ENCODE results near the gene AADACL3. TPM values are rescaled to one million over a fixed set of nuclear protein-coding genes. Genes with fewer than 3 reads are reported as not detected.

Gene AADACL3
- polyA plus RNA-seq, 1 of the 3 experiments (the other 2 are of a cell fraction) = not detected

DNA sequence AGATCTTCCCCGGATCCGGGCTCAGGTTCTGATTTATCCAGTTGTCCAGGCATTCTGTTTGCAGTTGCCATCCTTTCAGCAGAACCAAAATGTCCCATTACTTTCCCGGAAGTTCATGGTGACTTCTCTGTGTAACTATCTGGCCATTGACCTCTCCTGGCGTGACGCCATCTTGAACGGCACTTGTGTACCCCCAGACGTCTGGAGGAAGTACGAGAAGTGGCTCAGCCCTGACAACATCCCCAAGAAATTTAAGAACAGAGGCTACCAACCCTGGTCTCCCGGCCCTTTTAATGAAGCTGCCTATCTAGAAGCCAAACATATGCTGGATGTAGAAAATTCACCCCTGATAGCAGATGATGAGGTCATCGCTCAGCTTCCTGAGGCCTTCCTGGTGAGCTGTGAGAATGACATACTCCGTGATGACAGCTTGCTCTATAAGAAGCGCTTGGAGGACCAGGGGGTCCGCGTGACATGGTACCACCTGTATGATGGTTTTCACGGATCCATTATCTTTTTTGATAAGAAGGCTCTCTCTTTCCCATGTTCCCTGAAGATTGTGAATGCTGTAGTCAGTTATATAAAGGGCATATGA, 49.7 kb upstream of the AADACL3 start (continued):
- TF ChIP-seq SMC3 (IDR thresholded peaks at IDR 0.05; ENCODE audit: low read depth, low read length) (no peak), RFX5 (IDR thresholded peaks at IDR 0.05; ENCODE audit: low read length) (no peak), CHD2 (IDR thresholded peaks at IDR 0.05; ENCODE audit: low read length, partially characterized antibody) (no peak), EP300 (IDR thresholded peaks at IDR 0.05; ENCODE audit: borderline replicate concordance in 1 of 2, low read depth in 1 of 2, low read length in 1 of 2) (no peak), JUND (IDR thresholded peaks at IDR 0.05) (no peak)
- TF ChIP-seq, protein P1, sequence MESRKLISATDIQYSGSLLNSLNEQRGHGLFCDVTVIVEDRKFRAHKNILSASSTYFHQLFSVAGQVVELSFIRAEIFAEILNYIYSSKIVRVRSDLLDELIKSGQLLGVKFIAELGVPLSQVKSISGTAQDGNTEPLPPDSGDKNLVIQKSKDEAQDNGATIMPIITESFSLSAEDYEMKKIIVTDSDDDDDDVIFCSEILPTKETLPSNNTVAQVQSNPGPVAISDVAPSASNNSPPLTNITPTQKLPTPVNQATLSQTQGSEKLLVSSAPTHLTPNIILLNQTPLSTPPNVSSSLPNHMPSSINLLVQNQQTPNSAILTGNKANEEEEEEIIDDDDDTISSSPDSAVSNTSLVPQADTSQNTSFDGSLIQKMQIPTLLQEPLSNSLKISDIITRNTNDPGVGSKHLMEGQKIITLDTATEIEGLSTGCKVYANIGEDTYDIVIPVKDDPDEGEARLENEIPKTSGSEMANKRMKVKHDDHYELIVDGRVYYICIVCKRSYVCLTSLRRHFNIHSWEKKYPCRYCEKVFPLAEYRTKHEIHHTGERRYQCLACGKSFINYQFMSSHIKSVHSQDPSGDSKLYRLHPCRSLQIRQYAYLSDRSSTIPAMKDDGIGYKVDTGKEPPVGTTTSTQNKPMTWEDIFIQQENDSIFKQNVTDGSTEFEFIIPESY (IDR thresholded peaks at IDR 0.05; ENCODE audit: borderline replicate concordance, low read depth) = no peak

- TF ChIP-seq, protein P1 (IDR thresholded peaks at IDR 0.05; ENCODE audit: borderline replicate concordance, low read depth) = no peak
- TF ChIP-seq FOXM1 (IDR thresholded peaks at IDR 0.05; ENCODE audit: low read depth) (no peak), YY1 (IDR thresholded peaks at IDR 0.05; ENCODE audit: low read depth) (no peak), GATA2 (CRISPR knock-in tag; IDR thresholded peaks at IDR 0.05) (no peak), NRF1 (IDR thresholded peaks at IDR 0.05; ENCODE audit: low read depth, low read length) (no peak), RFX5 (IDR thresholded peaks at IDR 0.05; ENCODE audit: low read length) (no peak), RAD21 (IDR thresholded peaks at IDR 0.05; ENCODE audit: low read length) (no peak), FOXJ3 (CRISPR knock-in tag; IDR thresholded peaks at IDR 0.05) (no peak), TAF1 (IDR thresholded peaks at IDR 0.05; ENCODE audit: borderline replicate concordance, low read depth, low read length) (no peak), CHD2 (IDR thresholded peaks at IDR 0.05; ENCODE audit: low read length, partially characterized antibody) (no peak), EZH2phosphoT487 (IDR thresholded peaks at IDR 0.05; ENCODE audit: borderline replicate concordance, low read depth) (no peak), USF1 (IDR thresholded peaks at IDR 0.05; ENCODE audit: borderline replicate concordance, low read depth) (no peak)
- CTCF ChIA-PET = interaction anchor here (0.9 to 4.4 kb wide), 4 partner anchors 9 to 397 kb away, joined by 3 to 24 read pairs (median 4); no protein-coding TSS in a partner anchor
- Histone ChIP-seq H3K4me3 (ENCODE audit: low read depth in 2 of 2, low read length in 1 of 2) (no peak overlapping the region), H3K79me2 (ENCODE audit: insufficient read depth) (no peaks in the 10 kb centered on the region), H3K9me3 (no peaks in the 10 kb centered on the region), H2AFZ (ENCODE audit: low read depth) (no peak overlapping the region), H3F3A (replicated peaks; ENCODE audit: insufficient read depth) (no peaks in the 10 kb centered on the region), H3K4me1 (ENCODE audit: control insufficient read depth in 1 of 2, insufficient read depth in 2 of 2, low read depth in 1 of 2, low read length in 1 of 2) (no peaks in the 10 kb centered on the region), H3K4me2 (no peak overlapping the region), H3K9me2 (no peaks in the 10 kb centered on the region), H3K9ac (no peak overlapping the region), H3K27me3 (ENCODE audit: insufficient read depth) (no peaks in the 10 kb centered on the region), H3K27ac (ENCODE audit: low read depth in 2 of 2, low read length in 1 of 2) (no peak overlapping the region), H4K20me1 (ENCODE audit: insufficient read depth) (no peaks in the 10 kb centered on the region), H3K36me3 (replicated peaks in 1 of 2; ENCODE audit: control insufficient read depth in 1 of 2, insufficient read depth in 2 of 2, low read length in 1 of 2) (no peaks in the 10 kb centered on the region)
- 2% methylated on average over 3 of the region's 3 CpGs for WGBS (ENCODE audit: low lambda C conversion rate)
- POLR2A ChIA-PET = no interaction called here
- no peak for DNase-seq
These were observed 46.3 kb upstream of the AADACL3 start for GRCh38 chr1:12669529-12670068.

All from SK-N-SH (cell line).